Right lobe of liver (tissue), 6 donors: Measurements from ENCODE around the gene FOXI1. TPM values are rescaled to one million over a fixed set of nuclear protein-coding genes. Genes with fewer than 3 reads are reported as not detected.
"Not testable (repeated sequence)": the region's sequence is repeated elsewhere in the genome, so short reads cannot be mapped to it uniquely, and the experiment has no call there.

Experiments used
- ATAC-seq, 4 donors: fragments of 200-7000 bp; cut with Tn5 transposase; one replicate each; pipeline ENCODE4 v1.9.1; 2020; ENCODE audit warnings: mild to moderate bottlenecking in 4 of 4, moderate library complexity in 4 of 4
- DNase-seq, 3 donors: peaks; one replicate each; pipeline ENCODE4 v3.0.0-alpha.2; 2020
- H3K27ac ChIP-seq, 3 donors: fragments of 200-600 bp; one replicate each; pipeline ENCODE4 v1.8.0; 2022
- H3K27me3 ChIP-seq, 2 donors: fragments of 200-600 bp; one replicate each; pipeline ENCODE4 v1.8.0; 2022
- H3K36me3 ChIP-seq, 4 donors: fragments of 200-600 bp; sonication (generic) in 1 of 4; one replicate each; pipeline versions ENCODE4 v1.5.1 to v1.8.0; 2017 to 2022; ENCODE audit warnings: control low read depth in 1 of 4
- H3K4me1 ChIP-seq, 4 donors: fragments of 200-600 bp; sonication (generic) in 1 of 4; one replicate each; pipeline versions ENCODE4 v1.5.1 to v1.8.0; 2017 to 2022; ENCODE audit warnings: control low read depth in 1 of 4
- H3K4me3 ChIP-seq, 3 donors: fragments of 200-600 bp; one replicate each; pipeline ENCODE4 v1.8.0; 2022
- H3K9me3 ChIP-seq, 4 donors: fragments of 200-600 bp; sonication (generic) in 1 of 4; one replicate each; pipeline versions ENCODE4 v1.5.1 to v1.8.0; 2017 to 2022; ENCODE audit warnings: control low read depth in 1 of 4
- CTCF ChIP-seq, 4 donors: fragments of 200-600 bp in 3 of 4; fragments of 450-650 bp in 1 of 4; IDR thresholded peaks; one replicate each; pipeline versions ENCODE4 v1.5.1 to v1.8.0; 2016 to 2022; ENCODE audit warnings: antibody characterized with exemption in 4 of 4, mild to moderate bottlenecking in 2 of 4
- POLR2A ChIP-seq: fragments of 450-650 bp; IDR thresholded peaks from one replicate; pipeline ENCODE4 v1.6.1; 2017; ENCODE audit warnings: antibody characterized with exemption, mild to moderate bottlenecking
- whole genome bisulfite sequencing: methylation state at CpG from one replicate; pipeline ENCODE4 v1.1.6; 2018; ENCODE audit warnings: low coverage, low lambda C conversion rate; ENCODE audit not compliant: insufficient coverage; ENCODE audit errors: missing lambda C conversion rate; 5-methylcytosine and 5-hydroxymethylcytosine counted together
- intact Hi-C, 2 donors: fragments of 100-400 bp; cut with DNase I; formaldehyde crosslinking; loops; one replicate each; pipeline versions ENCODE4 v1.11.2 to v1.14.1; 2022
- total RNA-seq, 6 experiments: library from RNA; depleted of rRNA in 2 of 6; stranded (reverse); fragments of >200 nt in 2 of 6; fragmentation: NEBNext Ultra II Directional in 3 of 6; extraction: Animal tissue kit (Norgen Biotek cat#: 25700) in 3 of 6; gene quantifications; one replicate each; pipeline versions ENCODE4 v1.1.0 to v1.2.4, GENCODE V29; 2016 to 2023
- donor health status: DM: no; HTN: yes; CAD: no.
- donor health status: DM: no; HTN: no; CAD: no.
- donor health status: DM: no; HTN: no; CAD: no.
- donor health status: DM: no; HTN: yes; CAD: no.
- donor health status: DM: no; HTN: yes; CAD: no.

The FOXI1 gene
- total RNA-seq, 6 experiments from 2014 or later = not detected

GRCh38 chr5:170087168-170087817 lies 18.4 kb upstream of the FOXI1 start:
- no peak for ATAC-seq
- TF ChIP-seq CTCF (IDR thresholded peaks at IDR 0.05) = no peak
- TF ChIP-seq POLR2A = no peak
- H3K4me3 ChIP-seq = no peak overlapping the region
- intact Hi-C loops = no loop called here
- no peaks in the 10 kb centered on the region for H3K27me3 ChIP-seq
- H3K27ac ChIP-seq = no peak overlapping the region
- no peaks in the 10 kb centered on the region for H3K36me3 ChIP-seq
- WGBS = 63% methylated on average over 3 of the region's 3 CpGs
- peak in 1 of 3 donors; percentile 1 for DNase-seq
- no peaks in the 10 kb centered on the region for H3K9me3 ChIP-seq
- H3K4me1 ChIP-seq = no peaks in the 10 kb centered on the region

GRCh38 chr5:170092455-170093101 lies 13.1 kb upstream of the FOXI1 start:
- Histone ChIP-seq H3K9me3 (no peaks in the 10 kb centered on the region), H3K36me3 (no peaks in the 10 kb centered on the region), H3K4me3 (no peak overlapping the region), H3K4me1 (no peaks in the 10 kb centered on the region), H3K27me3 (no peaks in the 10 kb centered on the region), H3K27ac (no peak overlapping the region)
- ATAC-seq (no peak), DNase-seq (no peak)
- intact Hi-C loops = no loop called here
- 23% methylated on average over 3 of the region's 5 CpGs for WGBS
- TF ChIP-seq POLR2A = no peak
- no peak for TF ChIP-seq CTCF (IDR thresholded peaks at IDR 0.05)

GRCh38 chr5:170094329-170094728 lies 11.4 kb upstream of the FOXI1 start:
- DNase-seq, H3K36me3 ChIP-seq, H3K4me1 ChIP-seq, H3K27ac ChIP-seq, H3K9me3 ChIP-seq, intact Hi-C loops, H3K4me3 ChIP-seq, ATAC-seq, H3K27me3 ChIP-seq: not testable (repeated sequence)
- WGBS = 65% methylated on average over 4 of the region's 10 CpGs

- WGBS = 0% methylated on average over 1 of the region's 1 CpG
- DNase-seq (no peak), ATAC-seq (no peak)
- H3K27ac ChIP-seq = no peak overlapping the region
- H3K36me3 ChIP-seq = no peaks in the 10 kb centered on the region
- H3K9me3 ChIP-seq = no peaks in the 10 kb centered on the region
- TF ChIP-seq CTCF (IDR thresholded peaks at IDR 0.05) (no peak), POLR2A (no peak)
- H3K27me3 ChIP-seq = no peaks in the 10 kb centered on the region
- intact Hi-C loops = no loop called here
- no peak overlapping the region for H3K4me3 ChIP-seq
- H3K4me1 ChIP-seq = no peaks in the 10 kb centered on the region
Observed at GRCh38 chr5:170095646-170096045, 10.1 kb upstream of the FOXI1 start.

- peak; percentile 70 to 79 (median 74) for ATAC-seq
- peak; percentile 51 to 62 (median 59) for DNase-seq
- H3K9me3 ChIP-seq = no peaks in the 10 kb centered on the region
- H3K4me1 ChIP-seq = no peaks in the 10 kb centered on the region
- H3K27ac ChIP-seq = no peak overlapping the region
- no peak overlapping the region for H3K4me3 ChIP-seq
- intact Hi-C loops = no loop called here
- 13% methylated on average over 3 of the region's 9 CpGs for WGBS
- H3K36me3 ChIP-seq = no peaks in the 10 kb centered on the region
- TF ChIP-seq POLR2A (no peak), CTCF (IDR thresholded peaks at IDR 0.05) (no peak)
- H3K27me3 ChIP-seq = no peaks in the 10 kb centered on the region
Observed at GRCh38 chr5:170097934-170098333, 7.8 kb upstream of the FOXI1 start.
